Choroid plexus epithelial cell (primary cell): ENCODE measurements around the gene IGLL1.
A peak's percentile ranks its signal among the peaks of the same experiment; 100 is the strongest.
"Not testable (repeated sequence)": the region's sequence is repeated elsewhere in the genome, so short reads cannot be mapped to it uniquely, and the experiment has no call there.

Experiments
- DNase-seq: peaks from one replicate; pipeline ENCODE4 v3.0.0-alpha.2; 2010; ENCODE audit warnings: low read depth
- H3K4me3 ChIP-seq: 2 replicates; pipeline ENCODE4 v1.5.1; 2011; ENCODE audit warnings: low read depth, mild to moderate bottlenecking, control low read depth, low read length, moderate library complexity
- CTCF ChIP-seq: conservative IDR thresholded peaks from 2 replicates; pipeline ENCODE4 v1.5.1; 2011; ENCODE audit warnings: low read depth, mild to moderate bottlenecking, control low read depth, inconsistent platforms, low read length, moderate library complexity

IGLL1 gene

GRCh38 chr22:23565305-23565914 is 14.7 kb downstream of the IGLL1 start:
- DNase-seq = peak; percentile 6
- peak; percentile 23 for TF ChIP-seq CTCF
- no peak overlapping the region for H3K4me3 ChIP-seq

GRCh38 chr22:23564276-23564675 is 15.8 kb downstream of the IGLL1 start:
- no peak for TF ChIP-seq CTCF
- no peak overlapping the region for H3K4me3 ChIP-seq
- DNase-seq = no peak

GRCh38 chr22:23563111-23563510 is 17.0 kb downstream of the IGLL1 start:
- no peak for DNase-seq

GRCh38 chr22:23562186-23562585 is 17.9 kb downstream of the IGLL1 start:
- H3K4me3 ChIP-seq = no peak overlapping the region
- DNase-seq = no peak
- TF ChIP-seq CTCF = no peak

More at GRCh38 chr22:23563111-23563510, 17.0 kb downstream of the IGLL1 start:
- no peak overlapping the region for H3K4me3 ChIP-seq
- no peak for TF ChIP-seq CTCF

GRCh38 chr22:23561025-23561510 is 19.0 kb downstream of the IGLL1 start:
- not testable (repeated sequence) for DNase-seq, H3K4me3 ChIP-seq

- not testable (repeated sequence) for DNase-seq, H3K4me3 ChIP-seq
Observed at GRCh38 chr22:23560215-23560614, 19.9 kb downstream of the IGLL1 start.

GRCh38 chr22:23557467-23557866 is 22.6 kb downstream of the IGLL1 start:
- no peak overlapping the region for H3K4me3 ChIP-seq
- TF ChIP-seq CTCF = no peak
- DNase-seq = no peak

- DNase-seq = no peak
- TF ChIP-seq CTCF = no peak
- no peak overlapping the region for H3K4me3 ChIP-seq
Observed at GRCh38 chr22:23557036-23557435, 23.1 kb downstream of the IGLL1 start.
